Calu3 (cell line): ENCODE measurements around the gene NSMCE1. TPM values are rescaled to one million over a fixed set of nuclear protein-coding genes. Genes with fewer than 3 reads are reported as not detected.

ENCODE experiments used
- BruUV-seq: library from RNA; stranded (reverse); fragments of 400-500 nt; replicated peaks from 2 replicates; lab custom pipeline; 2021; lab: Mats Ljungman, UMichigan
- CTCF ChIA-PET: fragments of 300-600 bp; sonication (Branson Sonifier 250); formaldehyde crosslinking; loops from one replicate; lab custom pipeline; 2022; ENCODE audit warnings: antibody characterized with exemption; lab: Charles Lee
- DNase-seq: peaks from one replicate; pipeline ENCODE4 v3.0.0; 2022
- H3K27ac Mint-ChIP-seq: one replicate; pipeline ENCODE4 v1.8.0; 2022; ENCODE audit warnings: mixed read lengths; ENCODE audit not compliant: unreplicated experiment
- H3K27me3 Mint-ChIP-seq: one replicate; pipeline ENCODE4 v1.8.0; 2022; ENCODE audit warnings: mixed read lengths; ENCODE audit not compliant: unreplicated experiment
- H3K36me3 Mint-ChIP-seq: one replicate; pipeline ENCODE4 v1.8.0; 2022; ENCODE audit warnings: mild to moderate bottlenecking, moderate library complexity, mixed read lengths; ENCODE audit not compliant: insufficient read depth, unreplicated experiment
- H3K4me1 Mint-ChIP-seq: one replicate; pipeline ENCODE4 v1.8.0; 2022; ENCODE audit warnings: mild to moderate bottlenecking, low read depth, mixed read lengths; ENCODE audit not compliant: unreplicated experiment
- H3K4me3 Mint-ChIP-seq: one replicate; pipeline ENCODE4 v1.8.0; 2022; ENCODE audit warnings: mild to moderate bottlenecking, low read depth, moderate library complexity, mixed read lengths; ENCODE audit not compliant: unreplicated experiment
- H3K9me3 Mint-ChIP-seq: one replicate; pipeline ENCODE4 v1.8.0; 2022; ENCODE audit warnings: low read depth, mixed read lengths; ENCODE audit not compliant: unreplicated experiment
- intact Hi-C: fragments of 100-400 bp; cut with micrococcal nuclease; formaldehyde crosslinking; loops from one replicate; pipeline ENCODE4 v1.10.0; 2022; ENCODE audit not compliant: unreplicated experiment
- total RNA-seq: library from RNA; stranded (reverse); gene quantifications from 2 replicates; pipeline ENCODE4 v1.2.3, GENCODE V29; 2022
- TF ChIP-seq, protein P1 (sequence below): fragments of 200-600 bp; IDR thresholded peaks from one replicate; pipeline ENCODE4 v1.8.0; 2022; ENCODE audit warnings: antibody characterized with exemption; ENCODE audit not compliant: unreplicated experiment

Gene NSMCE1
- total RNA-seq, 1 experiment from 2014 or later = 83.2 TPM

DNA sequence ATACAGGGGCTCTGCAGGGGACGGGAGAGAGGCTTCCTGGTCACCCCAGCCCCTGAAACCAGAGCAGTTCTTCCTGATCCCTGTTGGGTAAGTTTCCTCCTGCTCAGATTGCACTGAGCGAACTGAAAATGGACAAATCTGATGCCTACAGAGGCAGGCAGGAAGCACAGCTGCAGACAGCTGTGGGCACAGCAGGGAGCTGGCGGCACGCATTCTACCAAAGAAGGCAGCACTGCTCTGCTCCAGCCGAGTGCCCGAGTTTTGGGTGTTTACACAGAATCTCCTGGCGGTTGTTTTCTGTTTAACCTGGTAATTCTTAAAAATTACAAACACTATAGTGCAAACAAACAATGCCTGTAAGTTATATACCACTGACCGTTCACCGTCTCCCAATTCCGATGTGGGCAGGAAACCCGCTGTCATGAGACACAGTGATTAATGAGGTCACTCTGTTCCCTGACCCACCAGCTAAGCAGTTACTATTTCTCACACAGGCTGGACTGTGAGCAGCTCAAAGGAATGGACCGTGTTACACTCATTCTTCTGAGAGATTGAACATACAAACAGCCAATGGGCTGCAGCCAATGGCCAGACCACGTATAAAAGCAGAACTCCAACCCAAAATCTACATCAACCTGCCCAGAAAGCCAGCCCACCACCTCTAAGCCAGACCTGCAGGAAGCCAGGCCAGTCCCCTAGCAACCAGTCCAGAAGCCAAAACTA, 25.5 kb downstream of the NSMCE1 start:
- TF ChIP-seq, protein P1, sequence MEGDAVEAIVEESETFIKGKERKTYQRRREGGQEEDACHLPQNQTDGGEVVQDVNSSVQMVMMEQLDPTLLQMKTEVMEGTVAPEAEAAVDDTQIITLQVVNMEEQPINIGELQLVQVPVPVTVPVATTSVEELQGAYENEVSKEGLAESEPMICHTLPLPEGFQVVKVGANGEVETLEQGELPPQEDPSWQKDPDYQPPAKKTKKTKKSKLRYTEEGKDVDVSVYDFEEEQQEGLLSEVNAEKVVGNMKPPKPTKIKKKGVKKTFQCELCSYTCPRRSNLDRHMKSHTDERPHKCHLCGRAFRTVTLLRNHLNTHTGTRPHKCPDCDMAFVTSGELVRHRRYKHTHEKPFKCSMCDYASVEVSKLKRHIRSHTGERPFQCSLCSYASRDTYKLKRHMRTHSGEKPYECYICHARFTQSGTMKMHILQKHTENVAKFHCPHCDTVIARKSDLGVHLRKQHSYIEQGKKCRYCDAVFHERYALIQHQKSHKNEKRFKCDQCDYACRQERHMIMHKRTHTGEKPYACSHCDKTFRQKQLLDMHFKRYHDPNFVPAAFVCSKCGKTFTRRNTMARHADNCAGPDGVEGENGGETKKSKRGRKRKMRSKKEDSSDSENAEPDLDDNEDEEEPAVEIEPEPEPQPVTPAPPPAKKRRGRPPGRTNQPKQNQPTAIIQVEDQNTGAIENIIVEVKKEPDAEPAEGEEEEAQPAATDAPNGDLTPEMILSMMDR = no peak
- BruUV-seq = no TSS peak
- intact Hi-C loops = no loop called here
- H3K4me1 Mint-ChIP-seq = peaks cover 19% of the 10 kb centered on the region
- no peaks in the 10 kb centered on the region for H3K27me3 Mint-ChIP-seq
- DNase-seq = no peak
- H3K9me3 Mint-ChIP-seq = no peaks in the 10 kb centered on the region
- no peak overlapping the region for H3K27ac Mint-ChIP-seq
- no peaks in the 10 kb centered on the region for H3K36me3 Mint-ChIP-seq
- CTCF ChIA-PET = interaction anchor here (0.5 kb wide), 1 partner anchor 31 kb away, joined by 4 read pairs; no protein-coding TSS in a partner anchor
- H3K4me3 Mint-ChIP-seq = no peak overlapping the region

DNA sequence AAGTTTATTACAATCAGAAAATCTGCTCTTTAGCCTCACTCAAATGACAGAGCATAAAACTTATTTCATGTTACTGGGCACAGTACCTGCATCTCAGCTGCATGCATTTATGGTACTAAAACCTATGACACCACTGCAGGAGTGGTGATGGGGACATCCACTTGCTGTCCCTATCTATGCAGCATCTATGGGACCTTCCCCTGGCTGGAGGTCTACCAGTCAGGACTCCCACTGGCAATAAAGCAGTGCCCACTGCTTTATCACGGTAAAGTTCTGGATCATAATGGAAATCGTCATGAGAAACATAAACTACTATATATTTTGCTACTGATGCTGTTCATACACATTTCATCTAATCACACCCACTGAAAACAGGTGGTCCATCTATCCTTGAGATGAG, 26.2 kb downstream of the NSMCE1 start:
- no peak for DNase-seq
- TF ChIP-seq, protein P1 = no peak
- no TSS peak for BruUV-seq
- Mint-ChIP-seq H3K9me3 (no peaks in the 10 kb centered on the region), H3K4me3 (no peak overlapping the region), H3K4me1 (peaks cover 25% of the 10 kb centered on the region), H3K27ac (no peak overlapping the region), H3K36me3 (no peaks in the 10 kb centered on the region), H3K27me3 (no peaks in the 10 kb centered on the region)
- intact Hi-C loops = no loop called here
- CTCF ChIA-PET = no interaction called here

DNA sequence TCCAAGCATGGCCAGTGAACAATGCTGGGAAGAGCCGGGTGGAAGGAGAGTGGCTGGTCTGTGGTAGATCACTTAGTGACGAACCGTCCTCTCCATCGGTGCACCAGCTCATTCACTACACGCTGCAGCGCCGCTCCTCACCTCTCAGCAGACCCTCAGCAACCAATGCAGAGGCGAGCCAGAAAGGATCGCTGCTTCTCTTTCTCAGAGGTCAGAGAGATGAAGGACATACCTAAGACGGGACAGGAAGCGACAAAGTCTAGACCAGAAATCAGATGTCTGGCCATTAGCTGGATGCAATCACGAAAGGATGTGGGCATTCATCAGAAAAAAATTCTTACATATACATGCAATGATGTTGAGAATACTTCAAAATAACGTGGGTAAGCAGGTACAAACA, 26.9 kb downstream of the NSMCE1 start:
- H3K9me3 Mint-ChIP-seq = no peaks in the 10 kb centered on the region
- no peaks in the 10 kb centered on the region for H3K27me3 Mint-ChIP-seq
- H3K36me3 Mint-ChIP-seq = peaks cover 7% of the 10 kb centered on the region
- TF ChIP-seq, protein P1 = no peak
- DNase-seq = no peak
- CTCF ChIA-PET = interaction anchor here (0.6 kb wide), 1 partner anchor 29 kb away, joined by 10 read pairs; no protein-coding TSS in a partner anchor
- H3K27ac Mint-ChIP-seq = no peak overlapping the region
- H3K4me3 Mint-ChIP-seq = no peak overlapping the region
- peaks cover 25% of the 10 kb centered on the region for H3K4me1 Mint-ChIP-seq
- intact Hi-C loops = no loop called here
- BruUV-seq = no TSS peak

DNA sequence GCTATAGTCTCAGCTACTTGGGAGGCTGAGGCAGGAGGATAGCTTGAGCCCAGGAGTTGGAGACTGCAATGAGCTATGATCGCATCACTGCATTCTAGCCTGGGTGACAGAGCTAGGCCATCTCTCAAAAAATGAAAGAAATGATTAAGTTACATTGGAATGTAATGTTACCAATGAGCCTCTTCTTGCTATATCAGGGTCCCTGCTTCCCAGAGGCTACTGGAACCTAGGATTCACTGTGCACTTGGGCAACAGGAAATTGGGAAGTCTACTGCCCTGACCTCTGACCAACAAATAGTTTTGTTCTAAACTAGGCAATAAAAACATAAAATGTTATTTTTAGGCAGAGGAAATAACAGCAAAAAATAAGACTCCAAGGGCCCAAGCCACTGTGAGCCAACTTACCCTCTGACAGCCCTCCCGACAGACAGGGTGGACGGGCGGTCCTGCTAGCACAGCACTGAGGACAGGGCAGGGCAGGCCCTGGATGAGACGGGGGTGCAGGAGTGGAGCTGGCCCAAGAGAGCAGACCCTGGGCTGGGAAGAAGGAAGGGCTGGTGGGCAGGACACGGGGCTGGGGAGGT, 27.5 kb downstream of the NSMCE1 start:
- no peaks in the 10 kb centered on the region for H3K9me3 Mint-ChIP-seq
- no peak overlapping the region for H3K27ac Mint-ChIP-seq
- H3K4me1 Mint-ChIP-seq = peaks cover 25% of the 10 kb centered on the region
- H3K36me3 Mint-ChIP-seq = peaks cover 7% of the 10 kb centered on the region
- no peak overlapping the region for H3K4me3 Mint-ChIP-seq
- BruUV-seq = no TSS peak
- CTCF ChIA-PET = interaction anchor here (0.6 kb wide), 2 partner anchors 10 to 28 kb away, joined by 3 to 10 read pairs; no protein-coding TSS in a partner anchor
- H3K27me3 Mint-ChIP-seq = no peaks in the 10 kb centered on the region
- TF ChIP-seq, protein P1 = no peak
- DNase-seq = no peak
- intact Hi-C loops = no loop called here
